HG02885 (cell line): ENCODE results near the gene BRCA1.
"Not testable (repeated sequence)": the region's sequence is repeated elsewhere in the genome, so short reads cannot be mapped to it uniquely, and the experiment has no call there.

Experiments
- ATAC-seq: cut with Tn5 transposase; IDR thresholded peaks from one replicate; pipeline ENCODE4 v1.9.1; 2021; ENCODE audit warnings: mild to moderate bottlenecking; ENCODE audit not compliant: unreplicated experiment, poor library complexity

Gene BRCA1

DNA sequence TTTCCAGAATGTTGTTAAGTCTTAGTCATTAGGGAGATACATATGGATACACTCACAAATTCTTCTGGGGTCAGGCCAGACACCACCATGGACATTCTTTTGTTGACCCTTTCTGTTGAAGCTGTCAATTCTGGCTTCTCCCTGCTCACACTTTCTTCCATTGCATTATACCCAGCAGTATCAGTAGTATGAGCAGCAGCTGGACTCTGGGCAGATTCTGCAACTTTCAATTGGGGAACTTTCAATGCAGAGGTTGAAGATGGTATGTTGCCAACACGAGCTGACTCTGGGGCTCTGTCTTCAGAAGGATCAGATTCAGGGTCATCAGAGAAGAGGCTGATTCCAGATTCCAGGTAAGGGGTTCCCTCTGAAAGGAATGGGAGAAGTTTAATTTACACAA is 54.3 kb downstream of the BRCA1 start:
- no peak for ATAC-seq

DNA sequence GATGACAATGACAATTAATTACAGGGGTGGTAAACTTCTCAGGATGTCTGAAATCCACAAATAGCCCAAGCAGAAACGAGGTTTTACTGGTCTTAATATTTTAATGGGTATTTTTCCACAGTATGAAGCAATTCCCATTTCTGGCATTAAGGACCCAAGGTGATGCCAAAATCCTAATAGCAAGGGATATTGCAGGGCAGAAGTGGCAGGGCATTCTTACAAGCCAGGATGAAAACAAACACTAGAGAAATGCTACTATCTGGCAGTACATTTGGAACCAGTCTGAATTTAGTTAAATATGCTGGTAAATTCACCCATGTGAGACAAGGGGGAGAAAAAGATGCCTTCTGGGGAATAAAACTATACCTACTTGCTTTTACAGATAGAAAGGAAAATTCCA is 54.9 kb downstream of the BRCA1 start:
- ATAC-seq, result no peak

DNA sequence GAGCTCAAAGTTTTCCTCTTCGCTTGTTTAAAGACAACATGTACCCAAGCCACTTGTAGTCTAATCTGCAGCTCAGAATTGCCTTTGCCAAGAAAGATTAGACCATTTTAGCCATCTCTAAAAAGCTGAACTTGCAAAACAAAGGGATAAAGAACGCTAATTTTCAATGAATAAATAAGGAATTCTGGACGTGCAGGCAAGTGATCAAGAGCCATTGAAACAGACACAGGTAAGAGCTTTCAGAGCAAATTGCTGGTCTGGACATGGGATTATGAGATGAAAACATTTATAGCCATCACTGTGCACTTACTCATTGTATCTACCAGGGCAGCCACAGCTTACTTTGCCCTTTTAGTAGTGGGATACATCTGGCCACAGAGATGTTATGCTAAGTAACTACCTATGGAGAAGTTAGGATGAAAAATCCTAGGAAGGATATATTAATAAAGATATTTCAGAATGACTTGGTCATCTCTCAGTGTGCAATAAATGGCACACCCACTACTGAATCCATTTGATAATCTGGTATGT is 55.7 kb downstream of the BRCA1 start:
- ATAC-seq, result no peak

DNA sequence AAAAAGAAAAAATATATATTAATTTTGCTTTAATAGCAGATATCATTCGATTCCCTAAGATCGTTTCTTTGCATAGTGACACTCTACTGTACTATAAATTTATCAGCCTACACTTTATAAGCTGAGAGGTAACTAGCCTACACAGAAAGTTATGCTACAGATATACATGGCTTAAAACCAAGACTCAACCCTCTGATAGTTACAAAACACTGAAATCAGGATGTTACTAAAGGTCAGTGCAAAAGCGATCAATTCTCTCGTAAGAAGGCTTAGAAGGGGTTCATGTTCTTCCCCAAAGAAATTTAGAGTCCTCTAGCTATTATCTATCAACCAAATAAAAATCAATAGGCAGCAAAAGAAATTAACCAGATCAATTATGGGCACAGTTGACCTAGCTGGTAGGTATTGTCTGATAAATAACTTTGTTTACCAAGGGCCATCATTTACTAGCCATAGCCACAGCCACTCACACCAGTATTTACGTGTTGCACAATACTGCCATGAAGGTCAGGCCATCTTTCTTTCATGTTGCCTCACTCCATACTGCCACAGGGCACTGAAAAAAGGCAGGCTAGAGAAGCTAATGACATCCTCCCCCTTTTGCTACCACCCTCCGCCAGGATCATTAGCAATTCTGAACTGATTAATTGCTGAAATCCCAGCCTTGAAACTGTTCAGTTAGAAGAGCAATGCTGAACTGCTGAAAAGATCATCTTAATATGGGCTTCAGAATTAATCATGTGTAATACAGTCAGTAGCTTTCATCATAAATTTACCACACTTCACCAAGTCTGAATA is 56.4 kb downstream of the BRCA1 start:
- ATAC-seq, result no peak

DNA sequence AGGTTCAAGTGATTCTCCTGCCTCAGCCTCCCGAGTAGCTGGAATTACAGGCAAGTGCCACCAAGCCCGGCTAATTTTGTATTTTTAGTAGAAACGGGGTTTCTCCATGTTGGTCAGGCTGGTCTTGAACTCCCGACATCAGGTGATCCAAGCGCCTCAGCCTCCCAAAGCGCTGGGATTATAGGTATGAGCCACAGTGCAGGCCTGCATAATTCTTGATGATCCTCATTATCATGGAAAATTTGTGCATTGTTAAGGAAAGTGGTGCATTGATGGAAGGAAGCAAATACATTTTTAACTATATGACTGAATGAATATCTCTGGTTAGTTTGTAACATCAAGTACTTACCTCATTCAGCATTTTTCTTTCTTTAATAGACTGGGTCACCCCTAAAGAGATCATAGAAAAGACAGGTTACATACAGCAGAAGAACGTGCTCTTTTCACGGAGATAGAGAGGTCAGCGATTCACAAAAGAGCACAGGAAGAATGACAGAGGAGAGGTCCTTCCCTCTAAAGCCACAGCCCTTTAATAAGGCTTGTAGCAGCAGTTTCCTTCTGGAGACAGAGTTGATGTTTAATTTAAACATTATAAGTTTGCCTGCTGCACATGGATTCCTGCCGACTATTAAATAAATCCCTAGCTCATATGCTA is 62.1 kb downstream of the BRCA1 start:
- no peak for ATAC-seq

DNA sequence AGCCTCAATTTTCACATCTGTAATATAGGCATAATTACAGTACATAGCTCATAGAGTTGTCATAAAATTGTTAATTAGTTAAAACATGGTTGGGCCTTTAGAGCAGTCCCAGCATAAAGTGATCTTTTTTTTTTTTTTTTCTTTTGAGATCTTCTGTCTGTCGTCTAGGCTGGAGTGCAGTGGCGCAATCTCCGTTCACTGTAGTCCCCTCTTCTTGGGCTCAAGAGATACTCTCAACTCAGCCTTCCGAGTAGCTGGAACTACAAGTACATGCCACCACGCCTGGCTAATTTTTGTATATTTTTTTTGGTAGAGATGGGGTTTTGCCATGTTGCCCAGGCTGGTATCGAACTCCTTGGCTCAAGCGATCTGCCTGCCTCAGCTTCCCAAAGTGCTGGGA is 69.1 kb downstream of the BRCA1 start:
- ATAC-seq, result no peak

DNA sequence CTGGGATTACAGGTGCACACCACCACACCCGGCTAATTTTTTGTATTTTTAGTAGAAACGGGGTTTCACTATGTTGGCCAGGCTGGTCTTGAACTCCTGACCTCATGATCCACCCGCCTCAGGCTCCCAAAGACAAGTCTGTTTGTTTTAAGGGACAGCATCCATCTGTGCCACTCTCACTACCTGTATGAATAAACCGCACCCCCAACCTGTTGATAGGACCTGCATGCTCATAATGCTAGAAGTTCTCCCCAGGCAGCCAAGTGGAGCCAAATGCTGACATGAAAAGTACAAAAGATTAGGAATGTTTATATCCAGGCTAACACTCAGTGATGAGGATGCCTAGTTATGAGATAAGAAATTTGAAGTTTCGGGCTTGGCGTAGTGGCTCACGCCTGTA is 72.2 kb downstream of the BRCA1 start:
- ATAC-seq, result not testable (repeated sequence)

DNA sequence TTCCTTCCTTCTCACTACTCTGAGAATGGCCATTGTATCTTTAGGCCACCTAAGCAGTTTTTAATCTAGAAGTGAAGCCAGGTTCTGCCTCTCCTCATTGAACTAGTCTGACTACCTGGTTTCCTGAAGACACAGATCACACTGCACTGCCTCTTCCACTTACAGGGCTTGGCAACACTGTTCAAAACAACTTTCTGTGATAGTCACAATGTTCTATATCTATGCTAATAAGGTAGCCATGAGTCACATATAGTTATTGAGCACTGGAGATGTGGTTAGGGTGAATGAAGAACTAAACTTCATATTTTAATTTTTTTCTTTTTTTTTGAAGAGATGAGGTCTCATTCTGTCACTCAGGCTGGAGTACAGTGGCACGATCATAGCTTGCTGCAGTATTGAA is 73.2 kb downstream of the BRCA1 start:
- no peak for ATAC-seq

DNA sequence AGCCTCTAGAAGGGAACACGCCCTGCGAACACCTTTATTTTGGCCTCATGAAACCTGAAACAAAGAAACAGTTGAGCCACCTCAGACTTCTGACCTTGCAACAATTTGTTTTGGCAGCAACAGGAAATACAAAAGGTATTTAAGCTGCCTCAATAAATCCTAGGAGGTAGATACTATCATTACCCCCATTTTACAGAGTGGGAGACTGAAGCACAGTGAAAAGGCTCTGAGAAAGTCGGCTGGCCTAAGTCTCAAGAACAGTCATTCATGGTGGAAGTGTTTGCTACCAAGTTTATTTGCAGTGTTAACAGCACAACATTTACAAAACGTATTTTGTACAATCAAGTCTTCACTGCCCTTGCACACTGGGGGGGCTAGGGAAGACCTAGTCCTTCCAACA is 81.1 kb downstream of the BRCA1 start:
- ATAC-seq, result no peak

DNA sequence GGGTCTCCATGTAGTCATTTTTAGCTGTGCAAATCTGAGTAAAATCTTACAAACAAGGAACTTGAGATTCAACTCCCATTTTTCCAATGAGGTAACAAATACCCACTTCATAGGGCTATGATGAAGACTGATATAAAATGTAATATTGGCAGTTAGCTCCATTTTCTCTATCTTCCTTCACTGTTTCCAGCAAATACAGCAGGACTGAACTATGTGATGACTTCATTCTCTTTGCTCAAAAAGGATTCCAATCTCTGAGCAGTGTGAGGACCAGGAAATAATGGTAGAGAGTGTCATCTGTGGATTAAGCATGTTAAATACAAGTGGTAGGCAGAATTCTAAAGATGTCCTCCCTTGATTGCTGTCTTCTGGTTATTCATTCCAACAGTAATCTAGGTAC is 81.9 kb downstream of the BRCA1 start:
- ATAC-seq, result no peak

DNA sequence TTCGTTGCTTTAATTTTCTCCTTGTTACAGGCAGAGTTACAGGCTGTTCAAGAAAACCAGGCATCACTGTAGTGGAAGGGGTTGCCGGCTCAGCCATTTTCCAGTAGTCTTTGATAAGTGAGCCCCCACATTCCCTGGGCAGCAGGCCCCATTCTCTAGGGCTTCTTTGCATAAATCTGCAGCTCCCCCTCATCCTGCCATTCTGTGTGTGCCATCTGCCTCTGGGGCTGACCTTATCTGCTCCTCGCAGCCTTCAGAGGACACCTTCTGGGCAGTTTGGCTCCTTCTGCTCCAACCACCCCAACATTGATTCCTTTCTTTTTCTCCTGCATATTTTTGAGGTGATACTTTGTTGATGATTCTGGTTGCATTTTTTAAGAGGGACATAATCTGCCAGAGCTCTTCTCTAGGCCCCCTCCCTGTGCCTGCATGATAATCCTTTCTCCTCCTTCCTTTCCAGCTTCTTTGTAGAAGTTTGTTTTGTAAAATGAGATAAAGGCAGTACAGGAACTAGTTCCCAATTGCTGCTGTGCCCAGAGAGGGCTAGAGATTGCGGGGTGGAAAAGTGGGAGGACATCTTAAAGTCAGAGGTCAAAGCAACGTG is 83.0 kb downstream of the BRCA1 start:
- ATAC-seq, result no peak

DNA sequence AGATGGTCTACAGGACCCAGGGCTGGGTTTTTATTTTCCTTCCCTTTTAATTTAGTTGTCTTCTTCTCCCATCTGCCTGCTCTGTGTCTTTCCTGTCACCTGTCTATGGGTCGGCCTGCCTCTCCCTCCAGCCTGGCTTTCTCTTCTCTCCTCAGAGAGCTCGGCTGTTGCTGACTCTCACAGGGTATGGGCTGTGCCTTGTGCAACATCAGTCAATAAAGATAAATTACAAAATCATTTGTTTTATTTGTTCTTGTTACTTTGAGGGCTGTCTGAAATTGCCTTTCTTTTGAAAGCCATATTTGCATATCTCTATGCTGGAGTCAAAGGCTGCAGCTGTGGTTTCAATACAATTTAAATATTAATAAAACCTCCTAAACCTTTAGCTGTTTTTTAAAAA is 84.5 kb downstream of the BRCA1 start:
- ATAC-seq, result no peak

DNA sequence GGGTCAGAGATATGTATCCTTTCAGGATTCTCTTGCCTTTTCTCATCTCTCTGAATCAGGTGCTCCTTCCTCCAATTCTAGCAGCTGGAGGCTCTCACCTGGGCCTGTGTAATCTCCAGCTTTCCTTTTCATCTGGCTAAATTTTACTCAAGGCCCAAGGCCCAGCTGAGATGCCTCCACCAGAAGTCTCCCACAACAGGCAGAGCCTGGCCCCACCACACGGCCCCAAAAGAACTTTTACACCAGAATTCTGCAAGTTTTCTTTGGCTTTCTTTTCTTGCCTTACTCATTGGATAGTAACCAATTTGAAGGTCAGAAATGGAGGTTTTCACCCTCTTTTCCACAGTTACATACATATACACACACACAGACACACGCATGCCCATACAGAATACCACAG is 85.5 kb downstream of the BRCA1 start:
- ATAC-seq, result no peak

DNA sequence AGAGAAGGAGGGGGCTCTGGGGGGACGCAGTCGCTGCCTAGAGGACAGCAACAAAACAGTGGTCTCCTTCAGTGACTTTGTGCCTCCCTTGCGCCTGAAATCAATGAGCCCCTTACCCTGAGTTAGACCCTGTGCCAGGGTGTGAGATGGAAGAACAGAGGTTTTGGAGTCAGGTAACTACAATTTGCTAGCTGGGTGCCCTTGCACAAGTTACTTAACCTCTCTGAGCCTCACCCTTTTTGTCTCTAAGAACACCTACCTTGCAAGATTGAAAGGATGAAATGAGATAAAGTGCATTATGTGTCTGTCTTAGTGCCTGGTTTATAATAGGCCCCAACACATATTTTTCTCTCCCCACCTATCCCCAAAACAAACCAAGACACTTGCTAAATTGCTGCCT is 90.3 kb downstream of the BRCA1 start:
- ATAC-seq, result no peak

DNA sequence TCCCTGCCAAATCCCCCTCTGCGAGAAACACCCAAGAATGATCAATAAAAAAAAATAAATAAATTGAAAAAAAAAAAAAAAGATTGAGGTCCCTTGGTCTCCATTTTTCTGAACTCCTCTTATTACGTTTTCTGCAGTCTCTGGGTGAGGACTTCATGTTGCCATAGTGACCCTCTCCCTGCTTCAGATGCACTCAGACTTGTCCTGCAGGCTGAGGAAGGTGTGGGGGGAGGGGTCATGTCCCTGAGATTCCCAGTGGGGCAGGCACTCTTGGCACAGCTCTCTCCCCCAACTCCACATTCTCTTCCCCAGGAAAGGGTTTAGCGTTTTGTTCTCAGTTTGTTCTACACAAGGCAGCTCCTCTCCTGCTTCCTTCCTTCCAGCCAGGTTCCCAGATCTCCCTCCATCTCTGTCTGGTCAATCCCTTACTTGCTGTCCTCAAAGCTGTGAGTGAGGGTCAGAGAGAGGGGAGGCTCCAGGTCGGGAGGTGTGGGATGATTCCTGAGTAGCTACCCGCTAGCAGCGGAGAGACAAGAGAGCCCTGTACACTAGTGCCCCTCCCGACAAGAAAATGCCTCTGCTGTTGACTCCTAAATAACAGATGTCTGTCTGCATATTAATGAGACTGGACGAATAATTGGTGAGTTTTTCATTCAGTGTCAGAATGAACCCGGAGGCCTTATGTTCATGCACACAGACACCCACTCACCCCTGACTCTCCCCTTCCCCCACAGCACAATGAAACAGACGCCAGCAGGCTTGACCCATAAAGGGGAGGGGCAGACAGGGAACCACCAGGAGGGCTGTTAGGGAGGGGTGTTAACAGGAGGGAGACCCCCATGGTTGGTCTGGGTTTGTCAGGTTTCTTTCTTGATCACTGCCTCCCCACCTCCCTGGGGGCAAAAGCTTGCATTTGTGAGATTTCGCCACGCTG is 90.9 kb downstream of the BRCA1 start:
- no peak for ATAC-seq

DNA sequence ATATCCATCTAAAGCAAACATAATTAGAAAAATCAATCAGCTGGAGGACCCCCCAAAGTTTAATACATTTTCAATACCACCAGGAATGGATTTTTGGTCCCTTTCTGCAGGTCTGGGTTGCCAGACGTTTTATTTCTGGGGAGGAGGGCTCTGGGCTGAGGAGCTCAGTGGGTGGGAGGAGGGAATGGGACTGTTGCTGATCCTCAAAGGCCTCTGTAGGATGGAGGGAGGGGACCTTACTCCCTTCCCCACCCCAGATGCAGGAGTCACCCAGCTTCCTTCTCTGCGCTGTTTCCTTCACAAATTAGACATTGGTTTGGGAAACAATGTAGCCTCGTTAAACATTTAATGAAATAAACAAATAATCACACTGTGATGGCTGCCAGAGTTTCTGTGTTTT is 93.5 kb downstream of the BRCA1 start:
- no peak for ATAC-seq

DNA sequence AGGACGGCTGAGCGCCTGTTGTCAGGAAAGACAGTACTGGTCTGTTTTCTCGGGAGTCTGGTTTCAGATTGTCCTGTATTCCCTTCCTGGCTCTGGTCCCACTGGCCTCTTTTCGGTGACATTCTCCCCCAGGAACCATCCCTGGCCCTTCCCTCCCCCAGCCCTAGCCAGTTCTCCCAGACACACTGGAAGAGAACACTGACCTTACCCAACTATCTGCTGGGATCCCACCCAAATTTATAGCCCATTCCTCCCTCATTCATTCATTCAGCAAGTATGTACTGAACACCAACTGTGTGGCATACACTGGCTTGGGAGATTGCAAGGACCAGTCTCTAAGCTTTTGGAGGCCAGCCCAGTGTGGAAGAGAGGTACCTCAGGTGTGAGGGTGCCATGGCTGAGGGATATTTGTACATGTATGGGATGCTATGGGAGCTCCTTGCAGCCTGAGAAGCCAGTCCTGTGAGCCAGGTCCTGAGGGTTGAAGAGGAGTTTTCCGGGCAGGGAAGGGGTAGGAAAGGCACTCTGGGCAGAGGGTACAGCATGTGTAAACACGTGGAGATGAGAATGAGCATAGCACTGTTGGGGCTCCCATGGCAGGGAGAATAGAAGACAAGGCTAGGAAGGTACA is 94.9 kb downstream of the BRCA1 start:
- ATAC-seq, result no peak

DNA sequence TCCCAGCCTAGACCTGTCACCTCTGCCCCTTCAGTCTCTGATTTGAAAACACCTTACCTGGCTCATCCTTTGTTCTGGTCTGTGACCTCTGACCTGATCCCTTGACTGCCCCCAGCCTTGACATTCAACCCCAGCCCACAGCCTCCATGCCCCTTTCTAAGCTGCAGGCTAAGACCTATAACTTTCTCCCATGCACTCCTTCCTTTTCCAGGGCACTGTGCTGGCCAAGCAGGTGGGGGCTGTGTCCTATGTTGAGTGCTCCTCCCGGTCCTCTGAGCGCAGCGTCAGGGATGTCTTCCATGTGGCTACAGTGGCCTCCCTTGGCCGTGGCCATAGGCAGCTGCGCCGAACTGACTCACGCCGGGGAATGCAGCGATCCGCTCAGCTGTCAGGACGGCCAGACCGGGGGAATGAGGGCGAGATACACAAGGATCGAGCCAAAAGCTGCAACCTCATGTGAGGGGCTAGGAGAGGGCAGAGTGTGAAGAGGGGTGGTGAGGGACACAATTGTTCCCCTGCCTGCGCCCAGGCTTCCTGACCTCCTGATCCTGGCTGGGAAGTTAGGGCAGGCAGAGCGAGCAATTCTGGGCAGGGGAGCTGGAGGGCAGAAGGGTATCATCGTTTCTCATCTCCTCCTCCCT is 96.8 kb downstream of the BRCA1 start:
- ATAC-seq, result no peak
